Measurements from ENCODE around the gene OR1F1.
"Not testable (repeated sequence)": the region's sequence is repeated elsewhere in the genome, so short reads cannot be mapped to it uniquely, and the experiment has no call there.

The OR1F1 gene

GRCh38 chr16:3198334-3199072 is 10.5 kb downstream of the OR1F1 start:
- no peak for TF ChIP-seq POU6F1 (CRISPR knock-in tag; IDR thresholded peaks at IDR 0.05; ENCODE audit: borderline replicate concordance, low read depth)
- no peak for TF ChIP-seq OSR1 (CRISPR knock-in tag; IDR thresholded peaks at IDR 0.05)
- TF ChIP-seq RARB (CRISPR knock-in tag; IDR thresholded peaks at IDR 0.05) = no peak
- no peak for TF ChIP-seq TCF4 (CRISPR knock-in tag; IDR thresholded peaks at IDR 0.05; ENCODE audit: borderline replicate concordance)
- no peak for TF ChIP-seq BACH2 (CRISPR knock-in tag; IDR thresholded peaks at IDR 0.05; ENCODE audit: borderline replicate concordance)
- TF ChIP-seq ESRRG (CRISPR knock-in tag; IDR thresholded peaks at IDR 0.05) = no peak
- TF ChIP-seq ZFP30 (CRISPR knock-in tag; IDR thresholded peaks at IDR 0.05) = no peak
- TF ChIP-seq ZNF8 (CRISPR knock-in tag; IDR thresholded peaks at IDR 0.05) = no peak
- no peak; the same call in 1 of the 3 replicates for ATAC-seq

- no peak for ATAC-seq
- TF ChIP-seq PPARA (CRISPR knock-in tag; IDR thresholded peaks at IDR 0.05; ENCODE audit: borderline replicate concordance) (no peak), ZC3H10 (CRISPR knock-in tag; IDR thresholded peaks at IDR 0.05) (no peak), ARNTL (CRISPR knock-in tag; IDR thresholded peaks at IDR 0.05; ENCODE audit: borderline replicate concordance, low read depth) (no peak), ZFP3 (CRISPR knock-in tag; IDR thresholded peaks at IDR 0.05) (no peak), CSRNP3 (CRISPR knock-in tag; IDR thresholded peaks at IDR 0.05) (no peak), BACH2 (CRISPR knock-in tag; IDR thresholded peaks at IDR 0.05; ENCODE audit: borderline replicate concordance) (no peak), ZFP30 (CRISPR knock-in tag; IDR thresholded peaks at IDR 0.05) (no peak), ZNF70 (CRISPR knock-in tag; IDR thresholded peaks at IDR 0.05) (no peak), TCF4 (CRISPR knock-in tag; IDR thresholded peaks at IDR 0.05; ENCODE audit: borderline replicate concordance) (no peak), PATZ1 (CRISPR knock-in tag; IDR thresholded peaks at IDR 0.05; ENCODE audit: borderline replicate concordance) (no peak), ZNF8 (CRISPR knock-in tag; IDR thresholded peaks at IDR 0.05) (no peak)
Measured at GRCh38 chr16:3202903-3203539, 15.0 kb downstream of the OR1F1 start.

- not testable (repeated sequence) for ATAC-seq
Measured at GRCh38 chr16:3205939-3206338, 17.9 kb downstream of the OR1F1 start.

GRCh38 chr16:3207086-3207953 is 19.3 kb downstream of the OR1F1 start:
- no peak for ATAC-seq
- no peak for TF ChIP-seq PPARA (CRISPR knock-in tag; IDR thresholded peaks at IDR 0.05; ENCODE audit: borderline replicate concordance)
- no peak for TF ChIP-seq ARNTL (CRISPR knock-in tag; IDR thresholded peaks at IDR 0.05; ENCODE audit: borderline replicate concordance, low read depth)
- TF ChIP-seq POU6F1 (CRISPR knock-in tag; IDR thresholded peaks at IDR 0.05; ENCODE audit: borderline replicate concordance, low read depth) = no peak
- no peak for TF ChIP-seq ZNF565 (CRISPR knock-in tag; conservative IDR thresholded peaks at IDR 0.05; ENCODE audit: low read depth)
- no peak for TF ChIP-seq ZFP30 (CRISPR knock-in tag; IDR thresholded peaks at IDR 0.05)
- TF ChIP-seq TSHZ2 (CRISPR knock-in tag; IDR thresholded peaks at IDR 0.05) = no peak
- TF ChIP-seq ZNF8 (CRISPR knock-in tag; IDR thresholded peaks at IDR 0.05) = no peak
- TF ChIP-seq RARB (CRISPR knock-in tag; IDR thresholded peaks at IDR 0.05) = no peak
- no peak for TF ChIP-seq SNAI2 (CRISPR knock-in tag; IDR thresholded peaks at IDR 0.05)
- no peak for TF ChIP-seq OSR1 (CRISPR knock-in tag; IDR thresholded peaks at IDR 0.05)
- no peak for TF ChIP-seq ZNF70 (CRISPR knock-in tag; IDR thresholded peaks at IDR 0.05)
